ENCODE data around the gene PRPSAP1. TPM values are rescaled to one million over a fixed set of nuclear protein-coding genes. Genes with fewer than 3 reads are reported as not detected.

Gene PRPSAP1
- polyA plus RNA-seq, 1 donor: 95.9 TPM

DNA sequence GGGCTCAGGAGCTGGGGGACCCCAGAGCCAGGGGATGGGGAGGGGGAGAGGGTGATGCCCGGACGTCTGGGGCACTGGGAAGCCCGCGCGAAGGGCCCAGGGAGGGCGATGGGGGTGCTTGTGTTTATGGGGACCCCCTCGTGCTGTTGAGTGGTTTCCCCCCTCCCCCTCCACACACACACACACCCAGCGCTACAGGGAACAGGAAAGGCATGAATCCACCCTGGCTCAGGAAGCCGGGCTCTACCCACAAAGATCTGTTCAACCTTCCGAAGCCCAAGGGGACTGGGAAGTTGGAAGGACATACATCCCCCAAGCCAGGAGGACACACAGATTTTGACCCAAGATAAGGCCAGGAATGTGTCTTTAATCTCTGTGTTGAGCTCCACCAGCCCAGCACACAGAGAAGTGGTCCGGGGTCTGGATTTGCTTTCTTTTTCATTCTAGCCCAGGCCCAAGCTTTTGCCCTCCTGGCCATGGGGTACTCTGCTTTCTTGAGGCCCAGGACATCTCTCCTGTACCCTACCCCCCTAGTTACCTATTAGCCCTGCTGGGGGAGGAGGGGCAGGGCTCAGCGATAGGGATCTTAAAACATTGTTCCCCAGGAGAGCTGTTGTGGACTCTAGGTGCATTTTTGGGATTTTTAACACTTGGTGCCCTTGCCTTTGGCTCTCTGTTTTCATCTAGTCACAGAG, 87.3 kb downstream of the PRPSAP1 start:
- DNase-seq: no peak

DNA sequence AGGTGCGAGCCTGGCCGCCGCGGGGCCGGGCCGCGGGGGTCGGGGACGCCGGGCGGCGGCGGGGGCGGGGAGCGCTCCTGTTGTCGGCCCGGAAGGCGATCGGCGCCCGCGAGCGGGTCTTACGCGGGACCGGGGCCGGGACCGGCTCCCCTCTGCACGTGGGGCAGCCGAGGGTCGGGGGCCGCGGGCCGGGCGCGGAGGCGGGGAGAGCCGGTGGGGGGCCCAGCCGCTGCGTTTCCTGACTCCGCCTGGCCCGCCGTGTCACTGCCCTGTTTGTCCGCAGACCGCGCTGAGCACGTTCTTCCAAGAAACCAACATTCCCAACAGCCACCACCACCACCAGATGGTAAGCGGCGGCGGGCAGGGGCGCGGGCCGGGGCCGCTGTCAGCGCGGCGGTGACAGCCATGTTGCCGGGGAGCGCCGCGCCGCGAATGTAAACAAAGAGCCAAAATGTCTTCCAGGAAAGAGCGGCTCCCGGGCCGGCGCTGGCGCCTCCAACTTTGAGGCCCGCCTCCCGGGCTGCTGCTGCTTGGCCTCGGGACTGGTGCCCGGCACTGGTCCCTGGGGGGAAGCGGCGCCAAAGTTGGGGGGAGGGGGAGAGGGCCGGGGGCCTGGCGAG, 88.0 kb downstream of the PRPSAP1 start:
- DNase-seq: no peak

- DNase-seq: peak; percentile 98
Observed at GRCh38 chr17:76264755-76265623, 88.7 kb downstream of the PRPSAP1 start, which contains the start of gene UBALD2. Gene UBALD2, plus strand, starts transcription at chr17:76265348. Its CDS starts 158 bp downstream, at chr17:76265506.

DNA sequence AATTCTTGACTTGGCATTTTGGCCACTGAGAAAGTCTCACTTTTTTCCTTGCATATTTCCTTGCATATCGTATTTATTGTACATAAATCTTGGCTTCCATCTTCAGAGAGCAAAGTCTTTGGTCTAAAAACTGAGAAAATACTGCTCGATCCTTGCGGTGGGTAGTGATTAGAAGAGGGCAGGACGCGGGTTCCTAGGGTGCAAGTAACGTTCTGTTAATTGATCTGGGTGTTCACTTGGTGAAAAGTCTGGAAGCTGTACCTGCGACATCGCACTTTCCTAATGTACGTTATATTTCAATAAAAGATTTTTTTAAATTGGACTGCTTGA, 89.3 kb downstream of the PRPSAP1 start:
- no peak for DNase-seq

DNA sequence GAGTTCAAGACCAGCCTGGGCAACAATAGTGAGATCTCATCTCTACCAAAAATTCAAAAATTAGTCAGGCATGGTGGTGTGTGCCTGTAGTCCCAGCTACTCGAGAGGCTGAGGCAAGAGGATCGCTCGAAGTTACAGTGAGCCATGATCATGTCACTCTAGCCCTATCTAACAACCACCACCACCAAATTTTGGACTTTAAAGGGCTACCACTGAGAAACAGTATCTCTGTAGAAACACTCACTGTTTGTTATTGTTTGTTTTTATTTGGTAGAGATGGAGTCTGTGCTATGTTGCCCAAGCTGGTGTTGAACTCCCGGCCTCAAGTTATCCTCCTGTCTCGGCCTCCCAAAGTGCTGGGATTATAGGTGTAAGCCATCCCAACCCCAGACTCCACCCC, 89.8 kb downstream of the PRPSAP1 start:
- DNase-seq: no peak

DNA sequence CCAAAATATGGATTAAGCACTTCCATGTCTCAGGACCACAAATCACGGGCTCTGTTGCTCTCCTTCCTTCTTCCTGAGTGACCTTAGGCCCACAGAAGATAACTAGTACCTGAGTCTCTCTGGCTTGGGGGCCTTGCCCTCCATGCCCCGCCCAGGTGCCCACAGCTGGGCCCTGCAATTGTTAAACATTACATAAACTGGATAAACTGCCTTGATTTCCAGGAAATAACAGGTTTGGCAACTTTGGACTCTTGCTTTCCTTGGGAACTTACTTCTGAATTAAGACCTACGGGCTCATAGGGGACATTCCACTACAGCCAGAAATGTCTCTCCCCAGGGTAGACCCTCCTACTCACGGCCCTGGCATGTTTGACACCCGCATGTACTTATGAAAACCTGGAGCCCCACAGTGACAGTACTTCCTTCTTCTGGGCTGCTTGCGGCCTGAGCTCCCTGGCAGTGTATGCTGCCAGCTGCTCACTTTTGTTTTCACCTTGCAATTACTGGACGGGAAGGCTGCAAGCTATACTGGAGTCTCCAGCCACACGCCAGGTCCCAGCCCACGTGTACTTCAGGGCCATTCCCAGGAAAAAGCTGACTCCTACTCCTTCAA, 90.9 kb downstream of the PRPSAP1 start:
- DNase-seq: no peak

DNA sequence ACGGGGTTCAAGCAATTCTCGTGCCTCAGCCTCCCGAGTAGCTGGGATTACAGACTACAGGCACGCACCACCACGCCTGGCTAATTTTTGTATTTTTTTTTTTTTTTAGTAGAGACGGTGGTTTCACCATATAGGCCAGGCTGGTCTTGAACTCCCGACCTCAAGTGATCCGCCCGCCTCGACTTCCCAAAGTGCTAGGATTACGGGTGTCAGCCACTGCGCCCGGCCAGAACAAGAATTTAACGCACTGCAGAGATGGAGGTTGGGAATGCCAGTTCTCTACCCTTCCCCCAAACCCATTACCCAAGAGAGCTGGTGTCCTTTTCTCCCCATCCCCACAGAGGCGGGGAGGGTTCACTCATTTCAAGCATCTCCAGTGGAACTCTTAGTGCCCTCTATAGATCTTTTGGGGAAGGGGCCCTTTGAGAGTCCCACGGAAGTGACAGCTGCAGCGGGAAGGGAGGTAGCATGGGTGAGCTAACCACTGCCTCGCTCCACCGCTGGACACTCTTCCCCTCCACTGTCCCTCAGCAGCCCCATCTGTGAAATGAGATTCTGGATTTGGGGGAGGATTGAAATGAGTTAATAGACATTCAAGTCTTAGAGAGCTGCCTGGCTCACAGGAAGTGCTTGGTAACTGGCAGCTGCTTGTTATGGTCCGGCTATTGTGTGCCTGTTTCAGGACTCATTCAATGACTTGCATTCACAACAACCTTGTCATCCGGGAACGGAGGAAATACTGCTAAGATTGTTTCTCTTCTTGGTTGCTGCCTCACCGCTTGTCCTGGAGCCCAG, 92.1 kb downstream of the PRPSAP1 start:
- no peak for DNase-seq

DNA sequence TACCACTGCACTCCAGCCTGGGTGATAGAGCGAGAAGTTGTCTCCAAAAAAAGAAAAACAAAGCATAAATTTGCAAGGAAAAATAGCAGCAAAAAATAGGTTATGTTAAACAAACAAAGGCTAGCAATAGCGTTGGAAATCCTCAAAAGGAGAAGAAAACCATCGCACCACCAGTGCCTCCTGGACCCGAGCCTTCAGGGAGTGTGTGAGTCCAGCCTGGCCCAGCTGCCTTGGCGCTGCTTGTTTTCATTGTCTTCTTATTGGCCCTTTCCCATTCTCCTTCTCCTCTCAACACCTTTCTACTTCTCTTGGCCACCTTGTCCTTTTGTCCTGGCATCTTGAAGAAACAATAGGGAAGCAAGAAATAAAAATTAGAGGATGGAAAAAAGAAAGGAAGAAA, 93.0 kb downstream of the PRPSAP1 start:
- DNase-seq: no peak

- no peak for DNase-seq
Observed at GRCh38 chr17:76260220-76260619, 93.5 kb downstream of the PRPSAP1 start.

Other genes with a start within 250 kb of the PRPSAP1 start
- 15.5 TPM for gene FOXJ1, start 212.7 kb downstream of the PRPSAP1 start, polyA plus RNA-seq (ENCODE audit: insufficient read length)
- 28.7 TPM for gene RNF157, start 113.4 kb downstream of the PRPSAP1 start, polyA plus RNA-seq (ENCODE audit: insufficient read length)
- gene UBALD2, start 88.6 kb downstream of the PRPSAP1 start, polyA plus RNA-seq (ENCODE audit: insufficient read length): 23.1 TPM
- gene QRICH2, start 45.6 kb downstream of the PRPSAP1 start, polyA plus RNA-seq (ENCODE audit: insufficient read length): 8.9 TPM
- gene SPHK1, start 30.7 kb upstream of the PRPSAP1 start, polyA plus RNA-seq (ENCODE audit: insufficient read length): 2.7 TPM
- 30.2 TPM for gene UBE2O, start 99.2 kb upstream of the PRPSAP1 start, polyA plus RNA-seq (ENCODE audit: insufficient read length)
- 0.50 TPM for gene AANAT, start 113.7 kb upstream of the PRPSAP1 start, polyA plus RNA-seq (ENCODE audit: insufficient read length)
- gene RHBDF2, start 147.5 kb upstream of the PRPSAP1 start, polyA plus RNA-seq (ENCODE audit: insufficient read length): 6.8 TPM
- gene CYGB, start 183.8 kb upstream of the PRPSAP1 start, polyA plus RNA-seq (ENCODE audit: insufficient read length): 11.0 TPM
- 3.7 TPM for gene PRCD, start 186.1 kb upstream of the PRPSAP1 start, polyA plus RNA-seq (ENCODE audit: insufficient read length)
- 8.1 TPM for gene ST6GALNAC2, start 231.9 kb upstream of the PRPSAP1 start, polyA plus RNA-seq (ENCODE audit: insufficient read length)